GM12872 (cell line): ENCODE data around the gene SOCS2.

Experiments
- CTCF ChIP-seq: IDR thresholded peaks from 3 replicates; pipeline ENCODE4 v1.5.1; 2011; ENCODE audit warnings: low read depth, mild to moderate bottlenecking, low read length, moderate library complexity; ENCODE audit not compliant: insufficient read depth

SOCS2 gene

GRCh38 chr12:93536766-93537488 is 35.5 kb upstream of the SOCS2 start:
- no peak for TF ChIP-seq CTCF

DNA sequence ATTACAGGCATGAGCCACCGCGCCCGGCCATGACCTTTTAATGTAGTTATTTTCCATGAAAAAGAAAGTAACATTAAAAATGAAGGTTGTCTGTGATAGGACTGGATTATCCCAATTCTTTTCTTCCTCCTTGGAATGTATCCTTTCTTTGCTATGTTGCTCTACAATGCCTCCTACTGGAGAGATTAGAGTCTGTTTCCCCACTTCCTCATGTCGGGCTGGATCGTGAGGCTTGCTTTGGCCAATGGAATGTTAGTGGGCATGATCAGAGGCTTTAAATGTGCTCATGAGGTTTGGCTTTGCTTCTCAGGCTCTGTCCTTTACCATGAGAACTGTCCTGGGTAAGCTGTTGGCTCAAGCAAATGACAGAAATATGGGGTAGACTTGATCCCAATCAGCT is 34.7 kb upstream of the SOCS2 start:
- TF ChIP-seq CTCF, result peak; percentile 34; the same call in 2 of the 3 replicates

DNA sequence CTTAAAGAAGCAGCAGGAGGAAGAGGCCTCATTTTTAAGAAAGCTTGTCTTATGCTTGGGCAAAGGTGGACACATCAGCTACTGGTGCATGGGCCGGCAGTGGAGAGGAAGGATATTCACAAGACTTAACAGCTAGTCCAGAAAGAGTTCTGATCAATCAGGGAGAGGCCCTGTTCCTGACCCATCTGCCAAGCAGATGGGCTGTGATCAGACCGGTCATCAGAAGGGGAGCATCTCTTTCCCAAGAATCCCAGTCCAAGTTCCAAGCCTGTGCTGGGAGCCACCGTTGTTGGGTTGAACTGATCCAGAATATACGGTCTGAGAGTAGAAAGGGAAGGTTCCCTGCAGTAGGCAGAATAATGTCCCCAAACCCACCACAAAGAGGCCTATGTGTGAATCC is 32.7 kb upstream of the SOCS2 start:
- TF ChIP-seq CTCF, result no peak

DNA sequence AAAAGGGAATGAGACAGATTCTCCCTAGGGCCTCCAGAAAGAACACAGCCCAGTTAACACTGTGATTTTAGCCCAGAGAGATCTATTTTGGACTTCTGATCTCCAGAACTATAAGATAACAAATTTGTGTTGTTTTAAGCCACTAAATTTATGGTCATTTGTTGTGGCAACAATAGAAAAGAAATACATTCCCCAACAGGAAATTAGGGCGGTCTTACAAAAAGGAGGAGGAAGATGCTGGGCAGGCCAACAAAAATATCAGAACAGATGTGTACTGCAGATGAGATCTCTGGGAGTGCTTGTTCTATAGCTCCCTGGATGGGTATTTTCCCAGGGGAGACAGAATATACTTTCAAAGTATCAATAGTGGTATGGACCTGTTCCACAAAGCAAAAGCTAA is 32.0 kb upstream of the SOCS2 start:
- TF ChIP-seq CTCF, result no peak

- TF ChIP-seq CTCF, result no peak
Observed at GRCh38 chr12:93541578-93542225, 30.8 kb upstream of the SOCS2 start.

- no peak for TF ChIP-seq CTCF
Observed at GRCh38 chr12:93547778-93548177, 24.7 kb upstream of the SOCS2 start.

DNA sequence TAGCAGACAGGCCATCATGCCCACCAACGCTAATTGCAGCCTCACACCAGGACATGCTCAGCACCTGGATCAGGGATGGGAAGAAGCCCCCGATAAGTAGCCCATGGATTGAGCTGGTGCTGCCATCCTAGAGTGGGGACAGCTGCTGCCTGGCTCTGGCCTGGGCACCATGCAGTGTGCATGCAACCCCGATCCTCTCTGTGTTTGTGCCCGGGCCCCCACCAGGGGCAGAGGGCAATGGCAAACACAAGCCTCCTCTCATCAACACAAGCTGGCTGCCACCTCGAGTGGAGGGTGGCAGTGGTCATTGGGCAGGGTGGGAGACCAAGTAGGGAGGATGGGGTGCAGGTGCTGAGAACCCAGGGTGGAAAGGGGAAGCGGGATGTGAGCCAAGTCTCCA is 23.3 kb upstream of the SOCS2 start:
- no peak for TF ChIP-seq CTCF
